8988T (cell line): ENCODE measurements around the gene AMFR.

Source experiments
- DNase-seq: peaks from one replicate; pipeline ENCODE4 v3.0.0; 2011

Gene AMFR

DNA sequence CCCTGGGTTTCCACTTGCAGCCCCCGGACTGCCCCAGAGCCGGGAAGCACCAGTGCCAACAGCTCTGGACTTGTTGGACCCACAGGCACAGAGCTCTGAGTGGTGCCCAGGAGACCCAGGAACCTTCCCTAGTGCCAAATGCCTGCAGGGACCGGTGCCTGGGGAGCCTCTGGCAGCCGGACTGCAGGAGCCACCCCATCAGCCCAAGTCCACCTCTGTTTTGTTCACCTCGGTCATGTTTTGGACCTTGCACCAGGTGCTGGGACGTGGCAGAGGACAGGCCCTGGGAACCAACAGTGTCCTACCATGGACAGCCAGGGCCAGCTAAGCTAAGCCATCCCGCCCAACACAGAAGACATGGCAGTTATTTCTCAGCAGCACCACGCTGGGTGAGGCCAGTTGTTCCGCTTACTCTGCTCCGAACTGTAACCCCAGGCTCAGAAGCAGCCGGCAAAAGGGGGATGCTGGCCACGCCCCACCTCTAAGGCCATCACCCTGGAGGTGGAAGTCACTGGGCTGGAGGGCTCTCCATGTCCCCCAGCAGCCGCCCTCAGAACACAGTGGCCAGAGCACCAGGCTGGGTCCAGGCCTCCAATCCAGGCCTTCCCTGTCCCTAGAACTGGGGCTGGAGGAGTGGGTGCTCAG, 79.8 kb downstream of the AMFR start:
- no peak for DNase-seq

DNA sequence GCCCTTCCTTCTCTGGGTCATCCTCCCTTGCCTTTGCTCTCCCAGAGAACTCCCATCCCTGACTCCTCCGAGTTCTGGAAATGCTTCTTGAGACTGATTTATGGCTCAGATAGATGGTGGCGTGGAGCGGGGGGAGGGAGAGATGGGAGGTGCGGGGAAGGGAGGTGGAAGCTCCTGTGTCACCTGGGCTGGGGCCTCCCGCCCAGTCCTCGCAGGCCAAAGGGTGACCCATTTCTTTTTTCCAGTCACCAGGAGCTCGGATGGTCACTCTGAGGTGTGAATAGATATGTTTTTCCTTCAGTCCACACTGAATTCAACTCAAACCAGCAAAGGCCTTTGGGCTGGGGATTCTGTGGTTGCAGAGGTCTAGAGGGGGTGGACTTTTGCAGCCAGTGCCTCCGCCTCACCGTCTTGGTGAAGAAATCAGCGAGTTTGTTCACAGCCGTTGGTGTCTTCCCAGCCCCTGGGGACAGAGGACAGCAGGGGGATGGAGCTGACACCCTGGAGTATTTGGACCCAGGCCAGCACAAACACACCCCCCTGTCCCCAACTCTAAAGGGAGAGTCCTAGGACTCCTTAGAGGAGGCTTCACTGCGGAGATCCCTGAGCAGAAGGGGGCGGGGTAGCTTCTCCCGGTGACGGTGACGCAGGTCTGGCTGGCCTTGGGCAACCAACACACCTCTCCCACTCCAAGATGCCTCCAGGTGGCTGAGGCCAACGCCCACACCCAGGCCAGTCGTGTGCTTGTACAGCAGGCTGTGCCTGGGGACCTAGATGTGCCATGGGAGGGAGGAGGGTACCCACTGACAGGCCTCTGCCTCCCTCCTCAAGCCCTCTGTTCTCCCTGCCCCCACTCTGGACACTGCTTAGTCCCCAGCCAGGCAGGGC, 80.6 kb downstream of the AMFR start:
- DNase-seq, result no peak

DNA sequence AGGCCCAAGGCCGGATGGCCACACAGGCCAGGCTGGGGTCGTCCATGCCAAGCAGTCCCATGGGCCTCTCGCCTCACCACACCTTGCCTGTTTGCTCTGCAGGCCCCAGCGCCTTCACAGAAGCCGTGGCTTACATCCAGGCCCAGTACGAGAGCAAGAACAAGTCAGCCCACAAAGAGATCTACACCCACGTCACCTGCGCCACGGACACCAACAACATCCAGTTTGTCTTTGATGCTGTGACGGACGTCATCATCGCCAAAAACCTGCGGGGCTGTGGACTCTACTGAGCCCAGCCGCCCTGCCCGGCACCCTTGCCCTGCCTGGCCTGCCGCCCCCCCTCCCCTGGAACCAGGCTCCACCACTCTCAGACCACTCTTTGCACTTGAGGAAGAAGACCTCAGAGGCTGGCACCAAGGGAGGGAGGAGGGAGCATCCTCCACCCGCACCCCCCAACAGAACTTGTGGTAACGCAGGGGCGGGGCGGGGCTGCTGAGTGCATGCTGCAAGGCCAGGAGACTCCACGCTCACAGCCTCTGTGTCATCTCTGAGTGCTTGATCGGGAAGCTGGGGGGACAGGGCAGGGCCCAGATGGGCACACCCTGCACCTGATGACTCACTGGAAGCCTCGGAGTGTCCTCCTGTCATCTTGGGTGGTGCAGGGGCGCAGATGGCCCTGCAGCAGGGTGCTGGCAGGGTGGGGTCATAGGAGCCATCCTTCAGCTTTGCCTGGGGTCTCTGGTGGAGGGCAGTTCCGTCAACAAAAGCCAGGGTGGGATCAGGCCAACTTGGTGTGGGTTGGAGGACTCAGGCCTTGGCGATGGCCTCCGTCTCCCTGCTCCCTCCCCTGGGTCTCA, 81.5 kb downstream of the AMFR start:
- no peak for DNase-seq

DNA sequence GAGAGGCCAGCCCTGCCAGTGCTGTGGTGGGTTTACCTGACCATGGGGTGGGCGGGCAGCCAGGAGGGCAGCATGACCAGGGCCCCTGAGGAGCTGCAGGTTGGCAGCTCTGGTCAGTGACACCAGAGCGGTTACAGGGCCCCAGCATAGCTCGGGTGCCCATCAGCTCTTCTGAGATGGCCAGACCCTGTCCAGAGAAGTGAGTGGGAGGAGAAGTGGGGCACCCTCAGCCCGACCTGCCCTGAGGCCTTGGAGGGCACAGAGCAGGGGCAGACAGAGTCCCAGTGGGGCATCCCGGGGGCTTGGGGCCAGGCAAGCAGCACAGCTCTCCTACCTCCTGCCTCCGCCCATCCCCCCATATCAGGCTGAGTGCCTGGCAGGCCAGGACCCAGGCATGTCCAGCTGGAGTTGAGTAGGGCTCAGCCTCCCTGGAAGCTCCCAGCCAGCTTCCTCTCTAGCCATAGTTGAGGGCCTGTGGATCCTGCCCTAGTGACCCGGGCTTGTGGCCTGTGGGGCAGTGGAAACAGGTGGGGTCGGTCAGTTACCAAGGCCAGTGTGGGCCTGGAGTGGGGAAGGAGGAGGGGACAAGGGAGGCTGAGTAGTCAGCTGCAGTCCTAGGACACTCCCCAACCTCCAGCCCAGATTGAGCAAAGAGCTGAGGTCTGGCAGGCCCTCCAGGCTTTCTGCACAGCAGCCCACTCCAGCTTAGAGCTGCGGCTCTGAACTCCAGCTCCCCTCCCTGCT, 83.5 kb downstream of the AMFR start:
- no peak for DNase-seq

DNA sequence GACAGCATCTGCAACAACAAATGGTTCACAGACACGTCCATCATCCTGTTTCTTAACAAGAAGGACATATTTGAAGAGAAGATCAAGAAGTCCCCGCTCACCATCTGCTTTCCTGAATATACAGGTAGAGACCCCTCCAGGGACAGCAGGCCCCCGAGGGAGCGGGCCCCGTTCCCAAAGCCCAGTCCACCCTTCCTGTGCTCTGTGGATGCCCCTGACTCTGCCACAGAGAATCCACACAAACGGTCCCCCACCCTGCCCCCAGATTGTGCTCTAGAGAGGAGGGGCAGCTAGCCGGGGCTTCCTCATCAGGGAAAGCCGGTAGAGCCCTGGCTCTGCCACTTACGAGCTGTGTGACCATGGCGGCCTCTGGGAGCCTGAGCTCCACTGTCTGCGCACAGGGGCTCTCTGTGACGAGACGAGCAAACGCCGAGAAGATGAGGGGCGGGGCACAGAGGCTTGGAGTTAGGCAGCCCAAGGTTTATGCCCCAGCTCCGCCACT, 84.4 kb downstream of the AMFR start:
- DNase-seq, result no peak

DNA sequence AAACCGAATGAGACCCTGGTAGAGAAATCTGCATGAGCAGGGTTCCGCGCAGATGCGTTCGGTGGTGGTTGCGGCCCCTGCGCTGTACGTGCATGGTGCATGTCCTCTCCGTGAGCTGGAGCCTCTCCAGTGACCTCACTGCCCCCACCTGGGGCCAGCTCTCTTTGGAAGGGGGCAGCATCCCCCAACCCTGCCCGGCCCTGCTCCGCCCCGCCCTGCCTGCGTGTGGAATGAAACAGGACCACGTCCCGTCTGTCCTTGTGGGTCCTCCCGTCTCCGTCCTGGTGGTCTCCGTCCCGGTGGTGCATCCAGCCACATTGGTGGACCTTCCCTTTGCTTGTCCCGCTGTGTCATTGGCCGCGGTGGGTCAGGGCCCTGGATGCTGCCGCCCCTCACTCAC, 84.9 kb downstream of the AMFR start:
- no peak for DNase-seq

DNA sequence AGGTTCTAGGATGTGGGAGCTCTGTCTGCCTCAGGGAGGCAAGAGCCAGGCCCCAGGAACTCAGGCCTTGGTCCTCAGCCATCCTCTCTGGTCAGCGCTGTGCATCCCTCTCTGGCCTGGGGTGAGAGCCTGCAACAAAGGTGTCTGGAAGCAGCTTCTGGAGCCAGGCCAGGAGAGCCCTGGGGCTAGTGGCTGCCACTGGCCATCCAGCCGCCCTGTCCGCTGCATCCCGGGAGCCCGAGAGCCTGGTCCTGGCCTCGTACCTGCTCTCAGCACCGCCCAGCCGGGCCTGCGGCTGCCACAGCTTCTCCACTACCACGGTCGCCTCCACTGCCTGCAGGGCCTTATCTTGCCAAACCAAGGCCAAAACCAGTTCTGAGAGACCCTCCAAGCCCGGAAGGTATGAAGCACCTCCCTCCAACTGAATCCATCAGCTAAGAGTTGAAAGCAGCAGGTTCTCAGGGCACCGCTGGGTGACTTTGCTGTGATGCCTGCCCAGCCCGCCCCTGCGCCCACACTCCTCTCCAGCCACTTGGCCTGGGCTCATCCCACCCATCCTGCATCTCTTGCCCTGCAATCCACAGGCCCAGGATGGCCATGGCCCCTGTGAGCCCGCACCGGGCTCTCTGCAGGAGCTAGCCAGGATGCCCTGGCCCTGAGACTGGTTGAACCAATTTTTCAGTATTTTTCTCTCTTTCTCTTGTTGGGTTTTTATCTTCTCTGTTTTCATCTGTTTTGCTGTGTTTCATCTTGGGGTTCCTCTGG, 85.7 kb downstream of the AMFR start:
- no peak for DNase-seq

DNA sequence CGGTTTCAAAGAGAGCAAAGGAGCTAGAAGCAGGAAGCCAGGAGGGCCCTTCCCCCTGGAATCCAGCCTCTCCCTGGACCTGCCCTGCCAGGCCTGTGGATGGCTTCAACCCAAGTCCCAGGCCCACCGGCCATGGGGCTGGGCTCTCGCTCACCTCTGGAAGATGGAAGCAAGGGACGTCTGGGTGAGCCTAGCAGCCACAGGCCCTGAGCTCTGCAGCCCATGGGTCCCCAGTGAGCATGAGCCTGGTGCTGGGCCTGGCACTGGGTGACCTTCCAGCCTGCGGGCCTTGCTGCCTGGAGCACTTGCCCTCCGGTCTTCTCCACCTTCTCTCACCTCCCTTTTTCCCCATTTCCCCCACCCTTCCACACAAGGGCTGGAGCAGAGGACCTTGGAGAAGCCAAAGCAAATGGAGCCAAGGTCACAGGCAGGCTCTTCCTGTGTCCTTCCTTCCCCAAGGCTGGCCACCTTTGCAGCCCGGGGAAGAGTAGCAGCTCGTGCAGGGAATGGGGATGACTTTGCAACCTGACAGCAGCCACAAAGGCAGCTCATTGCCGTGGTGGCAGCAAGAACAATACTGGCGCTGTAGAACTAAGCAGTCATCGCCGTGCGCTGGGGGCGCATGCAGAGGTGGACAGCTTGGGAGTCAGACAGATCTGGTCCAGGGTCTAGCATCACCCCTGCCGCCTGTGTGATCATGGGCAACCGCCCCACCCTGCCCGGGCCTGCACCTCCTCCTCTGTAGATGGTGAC, 86.6 kb downstream of the AMFR start:
- DNase-seq, result no peak

DNA sequence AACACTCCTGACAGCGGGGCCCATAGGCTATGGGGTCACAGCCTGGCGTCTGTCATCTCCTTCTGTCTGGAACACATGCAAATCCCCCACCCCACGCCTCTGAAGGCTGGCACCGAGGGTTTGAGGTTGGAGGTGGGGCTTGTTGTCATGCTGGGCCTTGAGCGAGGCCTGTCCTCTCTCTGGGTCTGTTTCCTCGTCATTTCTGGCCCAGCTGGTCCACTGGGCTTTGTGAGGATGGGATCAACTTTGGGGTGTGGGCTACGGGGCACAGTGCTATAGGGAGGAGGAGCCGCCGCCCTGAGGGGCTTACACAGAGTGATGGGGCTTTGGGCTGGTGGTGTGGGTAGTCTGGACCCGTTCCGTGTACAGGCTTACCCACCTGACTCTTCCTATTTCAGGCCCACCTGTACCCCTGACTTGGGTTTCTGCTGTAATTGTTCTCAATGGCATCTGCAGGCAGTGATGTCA, 87.5 kb downstream of the AMFR start:
- no peak for DNase-seq

DNA sequence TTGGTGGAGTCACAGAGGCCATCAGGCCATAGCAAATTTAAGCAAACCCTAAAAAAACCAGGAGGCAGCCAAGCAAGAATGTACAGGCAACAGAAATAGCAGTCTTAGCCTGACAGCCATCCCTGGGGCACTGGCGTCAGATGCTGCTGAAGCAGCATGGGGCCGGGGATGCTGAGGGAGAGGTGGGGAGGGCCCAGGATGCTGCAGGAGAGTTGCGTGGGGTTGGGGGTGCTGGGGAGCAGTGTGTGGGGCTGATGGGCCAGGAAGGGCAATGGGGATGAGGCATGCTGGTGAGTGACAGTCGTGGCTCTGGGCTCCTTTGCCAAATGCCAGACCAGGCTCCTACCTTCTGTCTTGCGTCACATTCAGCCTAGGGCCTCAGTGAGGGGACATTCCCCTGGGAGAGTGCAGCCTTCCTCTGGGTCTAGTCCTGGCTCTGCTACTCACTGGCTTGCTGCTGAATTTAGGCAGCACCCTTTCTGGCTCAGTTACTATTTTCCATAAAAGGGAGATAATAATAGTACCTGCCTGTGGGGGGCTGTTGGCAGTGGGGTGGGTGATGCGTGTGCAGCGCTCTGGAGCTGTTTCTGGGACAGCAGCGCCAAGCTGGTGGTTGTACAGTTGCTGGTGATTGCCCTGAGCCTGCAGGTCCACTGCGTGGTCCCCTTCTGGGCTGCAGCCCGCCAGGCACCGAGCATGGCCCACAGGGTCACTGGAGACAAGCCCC, 88.1 kb downstream of the AMFR start:
- no peak for DNase-seq

DNA sequence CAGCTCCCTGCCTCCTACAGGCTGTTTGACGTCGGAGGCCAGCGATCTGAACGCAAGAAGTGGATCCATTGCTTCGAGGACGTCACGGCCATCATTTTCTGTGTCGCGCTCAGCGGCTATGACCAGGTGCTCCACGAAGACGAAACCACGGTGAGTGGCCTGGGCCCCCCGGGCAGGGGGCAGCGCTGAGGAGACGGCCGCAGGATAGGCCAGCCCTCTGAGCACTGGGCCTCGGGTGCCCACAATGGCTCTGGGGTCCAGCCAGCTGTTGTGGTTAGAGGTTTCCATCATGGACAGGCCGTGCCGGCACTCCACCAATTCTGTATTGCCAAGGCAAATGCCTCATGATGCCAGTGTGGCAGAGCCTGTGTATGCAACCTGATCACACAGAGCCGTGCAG, 88.6 kb downstream of the AMFR start:
- no peak for DNase-seq

DNA sequence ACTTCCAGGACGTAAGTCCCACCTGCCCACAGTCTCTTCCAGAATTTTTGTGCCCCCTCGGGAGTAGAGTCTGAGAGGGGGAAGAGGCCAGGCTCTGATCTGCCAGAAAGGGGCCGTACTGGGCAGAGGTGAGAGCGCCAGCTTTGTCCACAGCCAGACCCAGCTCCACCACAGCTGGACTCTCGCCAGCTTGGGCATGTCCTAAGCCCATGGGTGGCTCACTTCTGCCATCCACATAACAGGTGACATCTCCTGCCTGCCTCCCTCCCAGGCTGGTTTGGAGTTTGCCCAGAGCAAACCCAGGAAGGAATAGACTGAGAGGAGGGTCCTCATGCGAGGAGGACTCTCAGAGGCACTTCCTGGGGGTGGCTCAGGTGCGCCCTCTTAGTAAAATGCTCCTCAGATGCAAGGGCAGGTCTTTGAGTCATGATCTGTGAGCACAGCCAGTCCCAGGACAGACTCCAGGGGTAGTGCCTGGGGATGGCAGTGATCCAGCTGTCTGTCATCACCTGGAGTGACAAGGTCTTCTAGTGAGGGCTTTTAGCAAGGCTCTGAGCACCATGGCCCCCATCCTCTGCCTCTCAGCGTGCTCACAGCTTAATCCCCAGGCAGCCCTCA, 89.2 kb downstream of the AMFR start:
- DNase-seq, result no peak

DNA sequence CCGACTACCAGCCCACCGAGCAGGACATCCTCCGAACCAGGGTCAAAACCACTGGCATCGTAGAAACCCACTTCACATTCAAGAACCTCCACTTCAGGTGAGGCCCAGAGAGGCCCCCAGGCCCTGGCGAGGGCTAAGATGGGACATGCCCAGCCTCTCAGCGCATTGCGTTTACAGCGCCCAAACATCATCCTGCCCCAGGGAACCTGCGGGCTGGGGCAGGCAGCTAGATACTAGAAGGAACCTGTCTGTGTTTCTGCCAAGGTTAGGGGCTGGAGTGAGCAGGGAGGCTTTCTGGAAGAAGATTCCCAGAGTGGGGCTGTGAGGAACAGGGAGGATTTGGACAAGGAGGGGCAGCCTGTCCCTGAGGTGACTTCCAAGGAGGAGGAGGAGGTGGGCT, 90.6 kb downstream of the AMFR start:
- no peak for DNase-seq

DNA sequence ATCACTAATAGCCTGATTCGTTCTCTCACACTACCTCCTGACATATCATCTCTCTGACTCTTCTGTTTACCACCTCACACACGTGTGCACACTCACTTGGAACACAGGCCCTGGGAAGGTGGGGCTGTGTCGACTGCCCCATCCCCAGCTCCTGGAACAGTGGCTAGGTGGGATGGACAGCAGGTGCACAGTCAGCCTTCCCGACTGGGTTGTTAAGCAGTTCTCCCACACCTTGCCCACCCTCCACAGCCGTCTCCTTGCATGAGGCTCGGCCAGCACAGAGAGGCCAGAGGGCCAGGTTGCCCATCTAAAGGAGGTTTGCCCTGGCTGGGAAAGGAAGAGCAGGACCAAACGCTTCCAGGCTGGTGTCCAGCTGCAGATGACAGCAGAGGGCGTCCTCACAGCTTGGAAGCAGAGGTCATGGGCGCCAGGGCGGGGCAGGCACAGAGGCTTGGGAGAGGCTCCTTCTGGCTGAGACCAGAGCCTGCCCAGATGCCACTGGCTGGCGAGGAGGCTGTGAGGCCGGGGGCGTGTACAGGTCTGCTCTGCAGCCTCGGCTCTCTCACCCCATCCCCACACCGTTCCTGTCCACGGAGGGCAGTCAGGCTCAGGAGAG, 92.8 kb downstream of the AMFR start:
- DNase-seq, result peak; percentile 94

DNA sequence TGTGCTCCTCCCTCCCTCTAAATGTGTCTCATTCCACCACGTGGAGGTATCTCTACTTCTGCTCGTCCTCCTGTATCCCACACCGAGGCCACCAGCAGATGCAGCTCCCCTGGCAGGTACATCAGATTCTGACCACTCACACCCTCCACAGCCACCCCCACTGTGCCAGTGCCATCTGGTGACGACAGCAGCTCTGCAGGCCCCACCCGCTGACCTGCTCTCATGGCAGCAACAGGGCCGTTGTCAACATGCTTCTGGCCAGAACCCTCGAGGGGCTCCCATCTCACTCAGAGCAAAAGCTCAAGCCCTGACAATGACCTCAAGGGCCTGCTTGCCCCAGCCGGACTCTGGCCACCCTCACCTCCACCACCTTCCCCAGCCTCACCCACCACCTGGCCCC, 93.4 kb downstream of the AMFR start:
- no peak for DNase-seq

DNA sequence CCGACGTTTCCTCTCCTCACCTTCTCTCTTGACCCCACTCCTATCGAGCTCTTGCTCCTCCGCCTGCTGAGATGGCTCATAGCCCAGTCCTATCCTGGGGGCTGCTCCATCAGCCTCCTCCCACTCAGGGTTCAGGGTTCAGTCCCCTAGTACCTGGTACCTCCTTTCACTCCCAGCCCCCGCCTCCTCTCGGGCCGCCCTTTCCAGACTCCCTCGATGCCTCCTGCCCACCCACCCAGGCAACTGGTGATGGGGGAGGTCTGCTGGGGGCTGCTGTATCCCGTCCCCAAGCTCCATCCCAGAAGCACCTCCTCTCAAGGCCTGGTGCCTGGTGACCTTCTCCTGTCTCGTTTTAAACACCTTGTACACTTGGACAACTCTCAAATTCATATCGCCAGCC, 93.9 kb downstream of the AMFR start:
- no peak for DNase-seq

DNA sequence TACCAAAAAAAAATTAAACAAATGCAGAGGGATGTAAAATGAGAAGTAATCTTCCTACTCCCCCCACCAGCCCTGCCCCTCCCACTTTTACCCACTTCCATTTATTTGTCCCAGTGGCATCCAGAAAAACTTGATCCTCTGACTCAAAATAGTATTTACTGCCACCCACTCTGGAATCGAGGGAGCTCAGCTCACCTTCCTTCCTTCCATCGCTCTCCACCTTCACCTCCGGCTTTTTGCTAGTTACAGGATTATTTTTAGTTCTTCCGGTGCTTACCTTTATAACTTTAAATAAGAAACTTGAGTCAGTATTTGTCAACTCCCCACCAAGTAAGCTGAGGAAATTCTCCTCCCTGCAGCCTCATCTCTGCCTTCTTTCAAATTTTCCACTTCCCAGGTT, 94.9 kb downstream of the AMFR start:
- no peak for DNase-seq

DNA sequence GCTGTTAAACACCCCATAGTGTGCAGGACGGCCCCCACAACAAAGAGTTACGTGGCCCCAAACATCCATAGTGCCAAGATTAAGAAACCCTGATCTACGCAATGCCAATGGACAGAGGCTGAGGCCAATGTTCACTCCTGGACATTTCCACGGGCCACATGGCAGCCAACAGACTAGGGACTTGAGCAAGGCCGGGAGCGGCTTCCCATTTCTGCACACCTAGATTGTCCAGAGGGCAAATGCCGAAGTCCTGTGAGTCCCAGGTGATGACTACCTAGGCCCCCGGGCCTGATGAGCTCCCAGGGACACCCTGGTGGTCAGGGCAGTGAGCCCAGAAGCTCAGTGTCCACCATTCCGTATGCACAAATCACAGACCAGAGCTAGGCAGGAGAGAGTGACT, 95.5 kb downstream of the AMFR start:
- DNase-seq, result no peak

DNA sequence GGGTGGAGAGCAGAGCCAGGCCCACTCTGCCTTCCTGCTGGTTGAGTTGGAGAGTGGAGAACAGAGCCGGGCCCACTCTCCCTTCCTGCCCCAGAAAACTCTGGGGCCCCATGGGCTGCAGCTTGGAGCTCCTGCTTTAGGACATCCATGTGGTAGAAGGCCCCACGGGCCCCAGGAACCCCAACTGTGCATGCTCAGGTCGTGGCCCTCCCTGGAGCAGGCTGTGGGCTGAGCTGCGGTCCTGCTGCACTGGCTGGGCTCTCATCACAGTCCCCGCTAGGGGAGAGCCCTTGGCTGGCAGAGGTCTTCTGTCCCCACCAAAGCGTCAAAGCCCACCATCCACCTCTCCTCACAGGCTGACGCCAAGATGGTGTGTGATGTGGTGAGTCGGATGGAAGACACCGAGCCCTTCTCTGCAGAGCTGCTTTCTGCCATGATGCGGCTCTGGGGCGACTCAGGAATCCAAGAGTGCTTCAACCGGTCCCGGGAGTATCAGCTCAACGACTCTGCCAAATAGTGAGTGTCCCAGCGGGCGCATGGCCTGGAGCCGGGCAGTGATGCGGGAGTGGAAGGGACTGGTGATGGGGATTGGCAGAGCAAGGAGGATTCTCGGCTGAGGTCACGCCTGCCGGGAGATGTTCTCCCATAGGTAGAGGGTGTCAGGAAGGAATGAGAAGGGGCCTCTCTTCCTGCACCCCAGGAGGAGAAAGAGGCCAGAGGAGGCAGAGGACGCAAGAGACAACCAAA, 96.9 kb downstream of the AMFR start:
- no peak for DNase-seq
